ENCODE measurements around the gene ANKRD33B.

The ANKRD33B gene

GRCh38 chr5:10701567-10702039 is 137.7 kb downstream of the ANKRD33B start:
- DNase-seq (ENCODE audit: low read depth): no peak

- peak; percentile 63 for DNase-seq (ENCODE audit: low read depth)
Observed at GRCh38 chr5:10702040-10702629, 138.3 kb downstream of the ANKRD33B start.

DNA sequence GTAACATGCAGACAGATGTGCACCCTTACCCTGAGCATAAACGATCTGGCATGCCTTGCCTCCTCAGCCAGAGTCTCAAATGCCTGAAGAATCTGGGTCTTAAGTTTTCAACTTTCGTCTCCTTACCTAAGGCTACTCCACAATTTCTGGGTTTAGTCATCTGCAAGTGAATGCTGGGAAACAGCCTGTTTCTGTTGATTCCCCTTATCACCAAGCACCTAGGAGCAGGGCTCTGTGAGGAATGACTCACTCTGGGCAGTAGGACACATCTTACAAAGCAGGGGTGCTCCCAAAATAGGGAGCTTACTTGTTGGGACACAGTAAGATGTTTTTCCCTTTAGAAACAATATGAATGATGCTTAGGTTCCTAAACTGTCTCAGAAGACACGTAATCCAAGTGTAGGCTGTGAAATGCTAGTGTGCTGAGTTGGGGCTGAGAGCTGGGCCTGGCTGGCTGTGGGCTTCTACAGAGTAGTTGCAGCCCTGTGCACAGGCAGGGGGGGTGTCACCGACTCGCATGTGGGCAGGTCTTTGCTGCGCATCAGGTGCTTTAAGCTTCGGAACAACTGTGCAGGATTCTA is 139.1 kb downstream of the ANKRD33B start:
- DNase-seq (ENCODE audit: low read depth): no peak

DNA sequence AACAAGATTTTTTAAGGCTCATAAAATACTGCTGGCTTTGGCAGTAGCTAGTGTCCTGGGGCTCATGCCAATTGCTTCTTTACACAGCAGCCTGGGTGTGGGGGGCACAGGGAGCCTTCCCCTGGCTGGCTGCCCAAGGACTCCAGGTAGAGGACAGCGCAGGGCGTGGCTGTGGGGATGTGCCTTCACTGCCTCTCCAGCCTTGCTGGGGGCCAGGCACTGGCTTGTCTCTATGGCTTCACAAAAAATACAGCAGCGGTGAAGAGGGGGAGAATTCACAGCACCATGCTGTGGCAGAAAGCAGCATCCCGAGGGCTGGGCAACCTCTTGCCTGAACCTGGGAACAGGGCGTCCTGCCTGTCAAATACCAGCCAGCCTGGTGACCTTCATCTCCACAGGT is 139.8 kb downstream of the ANKRD33B start:
- no peak for DNase-seq (ENCODE audit: low read depth)

GRCh38 chr5:10704949-10705621 is 141.2 kb downstream of the ANKRD33B start:
- no peak for DNase-seq (ENCODE audit: low read depth)

GRCh38 chr5:10705747-10706146 is 141.9 kb downstream of the ANKRD33B start:
- no peak for DNase-seq (ENCODE audit: low read depth)

- no peak for DNase-seq (ENCODE audit: low read depth)
Observed at GRCh38 chr5:10706326-10706725, 142.5 kb downstream of the ANKRD33B start.

All from stromal cell of bone marrow (primary cell).